GM12878 (cell line): ENCODE data around the gene TULP4. TPM values are rescaled to one million over a fixed set of nuclear protein-coding genes. Genes with fewer than 3 reads are reported as not detected.

ENCODE experiments used
- ATAC-seq: fragments of 200-7000 bp; cut with Tn5 transposase; 3 replicates; pipeline ENCODE4 v1.9.1; 2020; ENCODE audit warnings: mild to moderate bottlenecking, moderate library complexity
- BruUV-seq: library from RNA; stranded (reverse); fragments of 400-500 nt; replicated peaks from 2 replicates; lab custom pipeline; 2021; lab: Mats Ljungman, UMichigan
- CTCF ChIA-PET: fragments of 300-600 bp; sonication (Branson Sonifier 250); formaldehyde crosslinking; extraction: SDS; loops from one replicate; lab custom pipeline; 2021; ENCODE audit warnings: inconsistent platforms; lab: Yijun Ruan, JAX
- POLR2A ChIA-PET: fragments of 350-600 bp; formaldehyde crosslinking; extraction: SDS; loops from one replicate; lab custom pipeline; 2021; ENCODE audit warnings: inconsistent platforms; lab: Charles Lee
- RAD21 ChIA-PET: fragments of 300-600 bp; sonication (Branson Sonifier 250); formaldehyde crosslinking; loops from one replicate; lab custom pipeline; 2023; ENCODE audit warnings: antibody characterized with exemption; ENCODE audit not compliant: unreplicated experiment; lab: Charles Lee
- SMC1A ChIA-PET: fragments of 300-600 bp; sonication (Branson Sonifier 250); formaldehyde crosslinking; loops from one replicate; lab custom pipeline; 2023; ENCODE audit not compliant: unreplicated experiment, uncharacterized antibody; lab: Charles Lee
- DNase-seq: peaks from one replicate; pipeline ENCODE4 v3.0.0-alpha.2; 2011; ENCODE audit warnings: low read depth, low spot score
- FAIRE-seq: peaks from 3 replicates; lab custom pipeline; 2011; peaks lifted over from hg19 to GRCh38; lab: Jason Lieb, UNC
- H2AFZ ChIP-seq: 2 replicates; pipeline ENCODE4 v1.6.0; 2011; ENCODE audit warnings: low read depth, low read length, control low read depth; ENCODE audit not compliant: control insufficient read depth
- H3K27ac ChIP-seq: 2 replicates; pipeline ENCODE4 v1.5.1; 2011; ENCODE audit warnings: control low read depth; ENCODE audit not compliant: control insufficient read depth, insufficient read depth
- H3K27me3 ChIP-seq, 2 experiments: replicated peaks in 1 of 2; 2 replicates each; pipeline versions ENCODE4 v1.6.0 to v1.6.1; 2011; ENCODE audit warnings: low read length in 1 of 2; ENCODE audit not compliant: control insufficient read depth in 2 of 2, insufficient read depth in 2 of 2
- H3K36me3 ChIP-seq, 2 experiments: 2 replicates each; pipeline ENCODE4 v1.5.1; 2011; ENCODE audit warnings: low read length in 1 of 2; ENCODE audit not compliant: control insufficient read depth in 2 of 2, insufficient read depth in 2 of 2
- H3K4me1 ChIP-seq: 2 replicates; pipeline ENCODE4 v1.6.1; 2011; ENCODE audit warnings: mild to moderate bottlenecking, low read length, moderate library complexity, mixed read lengths; ENCODE audit not compliant: control insufficient read depth, insufficient read depth
- H3K4me2 ChIP-seq: 2 replicates; pipeline ENCODE4 v1.6.0; 2011; ENCODE audit warnings: control low read depth; ENCODE audit not compliant: control insufficient read depth, insufficient read depth
- H3K4me3 ChIP-seq: fragments of 200-600 bp; sonication (generic); 2 replicates; pipeline ENCODE4 v1.5.1; 2016
- H3K79me2 ChIP-seq: 2 replicates; pipeline ENCODE4 v1.6.0; 2011; ENCODE audit warnings: low read length; ENCODE audit not compliant: control insufficient read depth, insufficient read depth
- H3K9ac ChIP-seq: 2 replicates; pipeline ENCODE4 v1.8.0; 2011; ENCODE audit warnings: low read length, control low read depth, mixed read lengths; ENCODE audit not compliant: control insufficient read depth, insufficient read depth
- H3K9me3 ChIP-seq: replicated peaks from 3 replicates; pipeline ENCODE4 v1.5.1; 2011; ENCODE audit warnings: mild to moderate bottlenecking, low read length; ENCODE audit not compliant: control insufficient read depth, insufficient read depth
- H4K20me1 ChIP-seq: 2 replicates; pipeline ENCODE4 v1.6.0; 2011; ENCODE audit not compliant: control insufficient read depth, insufficient read depth
- BACH1 ChIP-seq: fragments of 450-650 bp; IDR thresholded peaks from 2 replicates; pipeline ENCODE4 v1.6.1; 2017; ENCODE audit warnings: mild to moderate bottlenecking, borderline replicate concordance
- BCL3 ChIP-seq: IDR thresholded peaks from 2 replicates; pipeline ENCODE4 v1.6.1; 2011; ENCODE audit warnings: borderline replicate concordance, low read depth, mild to moderate bottlenecking, moderate library complexity, low read length; ENCODE audit not compliant: insufficient read depth, poor library complexity, severe bottlenecking
- BMI1 ChIP-seq: fragments of 450-650 bp; IDR thresholded peaks from 2 replicates; pipeline ENCODE4 v1.6.1; 2016; ENCODE audit warnings: mild to moderate bottlenecking, moderate library complexity, borderline replicate concordance
- CREB1 ChIP-seq: IDR thresholded peaks from 2 replicates; pipeline ENCODE4 v1.6.1; 2012; ENCODE audit warnings: low read depth, mild to moderate bottlenecking, inconsistent platforms
- CTCF ChIP-seq, 3 experiments: IDR thresholded peaks in 2 of 3; conservative IDR thresholded peaks in 1 of 3; 2 replicates each; pipeline ENCODE4 v1.5.1; 2011; ENCODE audit warnings: low read depth in 3 of 3, low read length in 3 of 3, mild to moderate bottlenecking in 3 of 3, control low read depth in 2 of 3, moderate library complexity in 2 of 3, inconsistent platforms in 1 of 3, mixed read lengths in 1 of 3; ENCODE audit not compliant: control insufficient read depth in 2 of 3, insufficient read depth in 1 of 3; ENCODE audit errors: extremely low read depth in 1 of 3
- E2F8 ChIP-seq: fragments of 450-650 bp; IDR thresholded peaks from 2 replicates; pipeline ENCODE4 v1.6.1; 2018; ENCODE audit warnings: mild to moderate bottlenecking, low read depth, moderate library complexity; ENCODE audit not compliant: partially characterized antibody
- FOXM1 ChIP-seq: IDR thresholded peaks from 2 replicates; pipeline ENCODE4 v1.6.1; 2012; ENCODE audit warnings: low read depth, mild to moderate bottlenecking, inconsistent platforms, low read length, moderate library complexity
- GABPA ChIP-seq: IDR thresholded peaks from 2 replicates; pipeline ENCODE4 v1.6.1; 2014; ENCODE audit warnings: antibody characterized with exemption, low read depth, mild to moderate bottlenecking, inconsistent platforms
- HCFC1 ChIP-seq: fragments of 150-350 bp; IDR thresholded peaks from 2 replicates; pipeline ENCODE4 v1.6.1; 2014; ENCODE audit warnings: low read length
- IKZF1 ChIP-seq: fragments of 450-650 bp; conservative IDR thresholded peaks from 2 replicates; pipeline ENCODE4 v1.6.1; 2017; ENCODE audit warnings: antibody characterized with exemption, mild to moderate bottlenecking
- IRF5 ChIP-seq: fragments of 450-650 bp; IDR thresholded peaks from 2 replicates; pipeline ENCODE4 v1.6.1; 2017; ENCODE audit warnings: borderline replicate concordance
- MEF2B ChIP-seq: fragments of 450-650 bp; IDR thresholded peaks from 2 replicates; pipeline ENCODE4 v1.6.1; 2018; ENCODE audit warnings: mild to moderate bottlenecking, moderate library complexity; ENCODE audit not compliant: partially characterized antibody, poor library complexity, severe bottlenecking
- SMAD5 ChIP-seq: IDR thresholded peaks from 2 replicates; pipeline ENCODE4 v1.6.1; 2016; ENCODE audit warnings: antibody characterized with exemption, low read depth
- USF2 ChIP-seq: IDR thresholded peaks from 2 replicates; pipeline ENCODE4 v1.6.1; 2011; ENCODE audit warnings: low read depth, low read length, improper control_type of control experiment, borderline replicate concordance
- ZNF207 ChIP-seq: fragments of 450-650 bp; IDR thresholded peaks from 2 replicates; pipeline ENCODE4 v1.6.1; 2014; ENCODE audit warnings: antibody characterized with exemption, mild to moderate bottlenecking, borderline replicate concordance
- ZSCAN29 ChIP-seq: fragments of 450-650 bp; IDR thresholded peaks from 2 replicates; pipeline ENCODE4 v1.6.1; 2017; ENCODE audit warnings: mild to moderate bottlenecking, moderate library complexity
- WGBS: methylation state at CpG from one replicate; pipeline ENCODE4 v1.1.6; 2016; ENCODE audit warnings: low lambda C conversion rate; ENCODE audit not compliant: insufficient replicate concordance, insufficient coverage; ENCODE audit errors: missing lambda C conversion rate; 5-methylcytosine and 5-hydroxymethylcytosine counted together
- in situ Hi-C: fragments of 300-500 bp; cut with MboI; formaldehyde crosslinking; loops from 9 replicates; pipeline ENCODE4 v1.14.3; 2018; ENCODE audit warnings: mixed read lengths
- intact Hi-C: fragments of 100-400 bp; cut with micrococcal nuclease; formaldehyde crosslinking; loops from one replicate; pipeline ENCODE4 v1.14.2; 2022; ENCODE audit not compliant: unreplicated experiment
- polyA plus RNA-seq, 11 experiments: library from polyadenylated mRNA; depleted of rRNA in 4 of 11; unstranded in 6 of 11; stranded (reverse) in 5 of 11; fragments of >200 nt; fragmentation: Nextera tagmentation in 4 of 11; fragmentation: Illumina TruSeq in 1 of 11; extraction: Ambion mirVana in 4 of 11; extraction: Trizol in 1 of 11; gene quantifications; 1 replicate in 1 of 11; 2 replicates in 10 of 11; pipeline versions ENCODE4 v1.2.1 to v1.2.3, GENCODE V29; 2011 to 2016; ENCODE audit warnings: inconsistent platforms in 2 of 11, missing spikeins in 2 of 11, low read depth in 1 of 11
- total RNA-seq, 4 experiments: library from RNA; depleted of rRNA in 3 of 4; stranded (reverse); fragments of >200 nt in 3 of 4; fragmentation: Illumina TruSeq in 1 of 4; extraction: Trizol in 1 of 4; gene quantifications; 2 replicates each; pipeline versions ENCODE4 v1.2.1 to v1.2.3, GENCODE V29; 2013 to 2021

TULP4 gene
- total and polyA plus RNA-seq, 10 of the 15 experiments (the other 5 are each of a cell fraction or from before 2014, with no cell fraction given): 0.73 to 31.8 (median 14.0) TPM

GRCh38 chr6:158514991-158515390 is 202.7 kb downstream of the TULP4 start:
- no peak overlapping the region for H3K9ac ChIP-seq
- no peaks in the 10 kb centered on the region for H3K9me3 ChIP-seq
- H3K4me3 ChIP-seq: no peak overlapping the region
- ChIA-PET SMC1A (interaction anchor here (0.5 to 4.1 kb wide), 5 partner anchors 38 to 294 kb away, joined by 3 to 13 read pairs (median 4); no protein-coding TSS in a partner anchor), POLR2A (no interaction called here), RAD21 (interaction anchor here (1.1 to 2.1 kb wide), 3 partner anchors 38 to 294 kb away, joined by 4 to 14 read pairs (median 7); no protein-coding TSS in a partner anchor), CTCF (interaction anchor here (0.9 to 1.1 kb wide), 3 partner anchors 145 to 301 kb away, joined by 3 to 5 read pairs (median 4); no protein-coding TSS in a partner anchor)
- ATAC-seq (no peak), FAIRE-seq (no peak), DNase-seq (no peak)
- H3K27ac ChIP-seq: no peak overlapping the region
- H3K4me2 ChIP-seq: no peak overlapping the region
- H3K36me3 ChIP-seq: no peaks in the 10 kb centered on the region
- peaks cover 13% of the 10 kb centered on the region for H3K4me1 ChIP-seq
- BruUV-seq: no TSS peak
- WGBS: 97% methylated on average over 8 of the region's 8 CpGs
- intact Hi-C loops: loop anchor here (5.0 kb wide), 1 partner anchor 47 kb away; the partner anchor contains the start of gene TMEM181
- no peaks in the 10 kb centered on the region for H3K79me2 ChIP-seq
- no peaks in the 10 kb centered on the region for H4K20me1 ChIP-seq
- no peak overlapping the region for H2AFZ ChIP-seq
- in situ Hi-C loops: loop anchor here (5.0 kb wide), 1 partner anchor 288 kb away; no protein-coding TSS in a partner anchor
- no peaks in the 10 kb centered on the region for H3K27me3 ChIP-seq
- TF ChIP-seq CREB1: no peak
- no peak for TF ChIP-seq IKZF1
- no peak for TF ChIP-seq ZNF207
- TF ChIP-seq FOXM1: no peak
- no peak for TF ChIP-seq ZSCAN29
- no peak for TF ChIP-seq GABPA
- no peak for TF ChIP-seq SMAD5
- no peak for TF ChIP-seq E2F8
- no peak for TF ChIP-seq HCFC1
- TF ChIP-seq CTCF (IDR thresholded peaks at IDR 0.05 in 2 of 3, conservative IDR thresholded peaks at IDR 0.05 in 1 of 3; ENCODE audit: control insufficient read depth in 2 of 3, extremely low read depth in 1 of 3, insufficient read depth in 1 of 3, low read depth in 3 of 3, low read length in 3 of 3): no peak
- no peak for TF ChIP-seq BCL3
- TF ChIP-seq MEF2B: no peak
- TF ChIP-seq USF2: no peak
- TF ChIP-seq BMI1: no peak
- TF ChIP-seq BACH1: no peak
- no peak for TF ChIP-seq IRF5
